Progenitor cell of endocrine pancreas (in vitro differentiated cells): ENCODE measurements around the gene SLC9C1. TPM values are rescaled to one million over a fixed set of nuclear protein-coding genes. Genes with fewer than 3 reads are reported as not detected.

Experiments used
- DNase-seq: peaks from one replicate; pipeline ENCODE4 v3.0.0; 2021; ENCODE audit warnings: low spot score; ENCODE audit not compliant: unreplicated experiment
- H3K27ac Mint-ChIP-seq: 2 replicates; pipeline ENCODE4 v1.8.0; 2021; ENCODE audit warnings: mild to moderate bottlenecking, moderate library complexity, mixed read lengths
- H3K27me3 Mint-ChIP-seq: 2 replicates; pipeline ENCODE4 v1.8.0; 2021; ENCODE audit warnings: mixed read lengths
- H3K36me3 Mint-ChIP-seq: 2 replicates; pipeline ENCODE4 v1.8.0; 2022; ENCODE audit warnings: mixed read lengths; ENCODE audit not compliant: insufficient read depth
- H3K4me1 Mint-ChIP-seq: 2 replicates; pipeline ENCODE4 v1.8.0; 2021; ENCODE audit warnings: low read depth, mixed read lengths
- H3K4me3 Mint-ChIP-seq: 2 replicates; pipeline ENCODE4 v1.8.0; 2021; ENCODE audit warnings: low read depth, mild to moderate bottlenecking, moderate library complexity, mixed read lengths
- H3K9me3 Mint-ChIP-seq: 2 replicates; pipeline ENCODE4 v1.8.0; 2021; ENCODE audit warnings: low read depth, mixed read lengths
- total RNA-seq: library from RNA; stranded (reverse); gene quantifications from 2 replicates; pipeline ENCODE4 v1.2.1, GENCODE V29; 2021
- TF ChIP-seq, protein P1 (sequence below): fragments of 200-600 bp; sonication (generic); IDR thresholded peaks from one replicate; pipeline ENCODE4 v1.5.0; 2021; ENCODE audit warnings: antibody characterized with exemption, mild to moderate bottlenecking; ENCODE audit not compliant: unreplicated experiment

Gene SLC9C1
- total RNA-seq, 1 donor from 2014 or later: 1.5 TPM

- no peaks in the 10 kb centered on the region for H3K9me3 Mint-ChIP-seq
- H3K27ac Mint-ChIP-seq: no peak overlapping the region
- DNase-seq: no peak
- H3K27me3 Mint-ChIP-seq: no peaks in the 10 kb centered on the region
- TF ChIP-seq, protein P1, sequence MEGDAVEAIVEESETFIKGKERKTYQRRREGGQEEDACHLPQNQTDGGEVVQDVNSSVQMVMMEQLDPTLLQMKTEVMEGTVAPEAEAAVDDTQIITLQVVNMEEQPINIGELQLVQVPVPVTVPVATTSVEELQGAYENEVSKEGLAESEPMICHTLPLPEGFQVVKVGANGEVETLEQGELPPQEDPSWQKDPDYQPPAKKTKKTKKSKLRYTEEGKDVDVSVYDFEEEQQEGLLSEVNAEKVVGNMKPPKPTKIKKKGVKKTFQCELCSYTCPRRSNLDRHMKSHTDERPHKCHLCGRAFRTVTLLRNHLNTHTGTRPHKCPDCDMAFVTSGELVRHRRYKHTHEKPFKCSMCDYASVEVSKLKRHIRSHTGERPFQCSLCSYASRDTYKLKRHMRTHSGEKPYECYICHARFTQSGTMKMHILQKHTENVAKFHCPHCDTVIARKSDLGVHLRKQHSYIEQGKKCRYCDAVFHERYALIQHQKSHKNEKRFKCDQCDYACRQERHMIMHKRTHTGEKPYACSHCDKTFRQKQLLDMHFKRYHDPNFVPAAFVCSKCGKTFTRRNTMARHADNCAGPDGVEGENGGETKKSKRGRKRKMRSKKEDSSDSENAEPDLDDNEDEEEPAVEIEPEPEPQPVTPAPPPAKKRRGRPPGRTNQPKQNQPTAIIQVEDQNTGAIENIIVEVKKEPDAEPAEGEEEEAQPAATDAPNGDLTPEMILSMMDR: no peak
- H3K4me1 Mint-ChIP-seq: peaks cover 7% of the 10 kb centered on the region
- H3K36me3 Mint-ChIP-seq: no peaks in the 10 kb centered on the region
- no peak overlapping the region for H3K4me3 Mint-ChIP-seq
Observed at GRCh38 chr3:112298781-112299180, 4.8 kb upstream of the SLC9C1 start.

GRCh38 chr3:112297714-112298113, 3.7 kb upstream of the SLC9C1 start:
- no peak for DNase-seq
- H3K4me3 Mint-ChIP-seq: no peak overlapping the region
- H3K9me3 Mint-ChIP-seq: no peaks in the 10 kb centered on the region
- TF ChIP-seq, protein P1: no peak
- no peaks in the 10 kb centered on the region for H3K36me3 Mint-ChIP-seq
- no peak overlapping the region for H3K27ac Mint-ChIP-seq
- H3K4me1 Mint-ChIP-seq: peaks cover 11% of the 10 kb centered on the region
- no peaks in the 10 kb centered on the region for H3K27me3 Mint-ChIP-seq

DNA sequence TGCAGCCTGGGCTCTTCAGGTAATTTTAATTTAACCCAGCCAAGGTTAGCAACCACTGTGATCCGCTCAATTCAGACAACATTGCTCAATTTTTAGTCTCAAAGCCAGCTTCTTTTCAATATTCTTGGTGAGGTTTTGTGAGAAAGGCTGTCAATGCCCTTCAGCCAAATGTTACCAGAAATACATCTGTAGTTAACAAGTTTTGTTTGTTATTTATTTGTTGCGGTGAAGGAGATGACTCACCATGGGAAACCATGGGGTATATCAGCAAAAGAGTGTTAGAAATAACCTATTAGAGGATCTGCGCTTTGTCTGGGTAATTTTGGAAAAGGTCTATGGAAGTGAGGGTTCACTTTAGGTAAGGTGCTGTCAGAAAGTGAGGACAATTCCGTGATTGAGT, 5.0 kb downstream of the SLC9C1 start:
- Mint-ChIP-seq H3K4me1 (peaks cover 5% of the 10 kb centered on the region), H3K36me3 (no peaks in the 10 kb centered on the region), H3K27me3 (no peaks in the 10 kb centered on the region), H3K9me3 (peaks cover 7% of the 10 kb centered on the region), H3K4me3 (no peak overlapping the region), H3K27ac (no peak overlapping the region)
- TF ChIP-seq, protein P1: no peak
- DNase-seq: no peak

GRCh38 chr3:112280266-112280665, 13.8 kb downstream of the SLC9C1 start:
- Mint-ChIP-seq H3K27me3 (no peaks in the 10 kb centered on the region), H3K27ac (no peak overlapping the region), H3K9me3 (no peaks in the 10 kb centered on the region), H3K4me1 (peaks cover 11% of the 10 kb centered on the region), H3K4me3 (no peak overlapping the region), H3K36me3 (no peaks in the 10 kb centered on the region)
- TF ChIP-seq, protein P1: no peak
- no peak for DNase-seq

DNA sequence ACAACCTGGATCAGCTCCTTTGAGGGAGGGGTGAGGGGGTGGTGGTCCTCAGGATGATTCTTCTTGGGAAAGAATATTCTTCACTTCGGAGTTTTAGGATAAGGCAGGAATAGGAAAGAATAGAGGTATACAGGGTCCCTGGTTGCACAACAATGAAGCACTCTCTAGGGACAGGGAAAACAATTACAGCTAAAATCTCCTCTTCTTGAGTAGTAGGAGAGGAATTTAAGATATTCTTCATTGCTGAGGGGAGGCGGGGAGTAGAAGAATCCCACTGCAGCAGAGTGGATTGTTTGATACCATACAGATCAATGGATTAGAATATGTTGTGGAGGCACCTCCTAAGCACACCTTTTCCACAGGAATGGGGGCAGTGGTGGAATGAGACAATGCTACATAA, 20.5 kb downstream of the SLC9C1 start:
- Mint-ChIP-seq H3K9me3 (no peaks in the 10 kb centered on the region), H3K36me3 (no peaks in the 10 kb centered on the region), H3K27ac (no peak overlapping the region), H3K4me1 (no peaks in the 10 kb centered on the region), H3K27me3 (no peaks in the 10 kb centered on the region), H3K4me3 (no peak overlapping the region)
- TF ChIP-seq, protein P1: no peak
- no peak for DNase-seq

GRCh38 chr3:112261742-112262141, 32.3 kb downstream of the SLC9C1 start:
- TF ChIP-seq, protein P1: no peak
- Mint-ChIP-seq H3K9me3 (peaks cover 4% of the 10 kb centered on the region), H3K27me3 (no peaks in the 10 kb centered on the region), H3K4me1 (peaks cover 4% of the 10 kb centered on the region), H3K4me3 (no peak overlapping the region), H3K27ac (no peak overlapping the region), H3K36me3 (no peaks in the 10 kb centered on the region)
- no peak for DNase-seq
